CD4-positive, alpha-beta T cell treated with Interleukin-2 at 100 ng/mL for 4 hours (primary cell): ENCODE measurements around the gene TMED6.
"Not testable (repeated sequence)": the region's sequence is repeated elsewhere in the genome, so short reads cannot be mapped to it uniquely, and the experiment has no call there.

ENCODE experiments used
- DNase-seq: peaks from one replicate; pipeline ENCODE4 v3.0.0-alpha.2; 2020; ENCODE audit warnings: low spot score

TMED6 gene

GRCh38 chr16:69301861-69302260 lies 49.7 kb downstream of the TMED6 start:
- no peak for DNase-seq

GRCh38 chr16:69301187-69301586 lies 50.4 kb downstream of the TMED6 start:
- no peak for DNase-seq

DNA sequence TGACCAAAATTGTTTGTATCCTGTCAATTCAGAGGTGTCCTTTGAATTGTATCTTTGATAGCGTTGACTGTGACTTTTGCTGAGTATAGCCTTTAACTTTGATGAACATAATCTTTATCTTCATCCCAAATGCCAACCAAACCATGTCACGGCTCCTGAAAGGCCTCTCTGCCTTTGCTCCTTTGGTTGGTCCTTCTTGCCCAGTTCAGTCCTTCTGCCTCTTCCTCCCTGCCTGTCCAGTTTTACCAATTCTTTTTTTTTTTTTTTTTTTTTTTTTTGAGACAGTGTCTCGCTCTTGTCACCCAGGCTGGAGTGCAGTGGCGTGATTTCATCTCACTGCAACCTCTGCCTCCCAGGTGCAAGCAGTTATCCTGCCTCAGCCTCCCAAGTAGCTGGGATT lies 53.3 kb downstream of the TMED6 start:
- no peak for DNase-seq

- DNase-seq: not testable (repeated sequence)
These were observed 54.8 kb downstream of the TMED6 start for GRCh38 chr16:69296771-69297170.

GRCh38 chr16:69294051-69294450 lies 57.5 kb downstream of the TMED6 start:
- no peak for DNase-seq

DNA sequence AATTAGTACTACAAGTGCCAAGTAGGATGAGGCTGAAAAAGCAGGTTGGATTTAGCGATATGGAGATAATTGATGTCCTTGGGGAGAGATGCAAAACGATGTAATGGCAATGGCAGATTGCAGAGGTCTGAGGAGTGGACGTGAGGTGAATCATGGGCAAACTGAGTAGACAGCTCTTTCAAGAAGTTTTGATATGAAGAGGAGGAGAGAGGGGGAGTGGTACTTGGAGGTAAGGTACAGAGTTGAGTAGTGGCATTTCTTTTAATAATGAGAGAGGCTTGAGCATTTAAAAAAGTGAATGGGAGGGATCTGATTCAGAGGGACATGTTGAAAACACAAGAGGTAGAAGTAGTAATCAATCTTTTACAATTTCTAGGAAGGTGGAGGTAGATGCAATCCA lies 58.2 kb downstream of the TMED6 start:
- DNase-seq: no peak
